HEK293 (cell line): Measurements from ENCODE around the gene BTBD2.

Source experiments
- ZBTB20 ChIP-seq: fragments of 450-650 bp; formaldehyde crosslinking; IDR thresholded peaks from 2 replicates; pipeline ENCODE4 v1.5.1; 2016; ENCODE audit warnings: missing biosample characterization, missing genetic modification characterization
- ZNF133 ChIP-seq: fragments of 450-650 bp; formaldehyde crosslinking; IDR thresholded peaks from 2 replicates; pipeline ENCODE4 v1.5.1; 2016; ENCODE audit warnings: missing biosample characterization, missing genetic modification characterization
- ZNF148 ChIP-seq: fragments of 450-650 bp; formaldehyde crosslinking; IDR thresholded peaks from 2 replicates; pipeline ENCODE4 v1.5.0; 2017; ENCODE audit warnings: missing biosample characterization, missing genetic modification characterization, borderline replicate concordance
- ZNF26 ChIP-seq: fragments of 450-650 bp; formaldehyde crosslinking; IDR thresholded peaks from 2 replicates; pipeline ENCODE4 v1.5.1; 2016; ENCODE audit warnings: missing biosample characterization, missing genetic modification characterization
- ZNF510 ChIP-seq: fragments of 450-650 bp; formaldehyde crosslinking; IDR thresholded peaks from 2 replicates; pipeline ENCODE4 v1.5.1; 2018; ENCODE audit warnings: mild to moderate bottlenecking, missing genetic modification characterization, missing biosample characterization; ENCODE audit not compliant: insufficient replicate concordance
- TF ChIP-seq, protein P1 (sequence below): fragments of 450-650 bp; formaldehyde crosslinking; IDR thresholded peaks from 2 replicates; pipeline ENCODE4 v1.5.1; 2016; ENCODE audit warnings: missing biosample characterization, missing genetic modification characterization

DNA sequence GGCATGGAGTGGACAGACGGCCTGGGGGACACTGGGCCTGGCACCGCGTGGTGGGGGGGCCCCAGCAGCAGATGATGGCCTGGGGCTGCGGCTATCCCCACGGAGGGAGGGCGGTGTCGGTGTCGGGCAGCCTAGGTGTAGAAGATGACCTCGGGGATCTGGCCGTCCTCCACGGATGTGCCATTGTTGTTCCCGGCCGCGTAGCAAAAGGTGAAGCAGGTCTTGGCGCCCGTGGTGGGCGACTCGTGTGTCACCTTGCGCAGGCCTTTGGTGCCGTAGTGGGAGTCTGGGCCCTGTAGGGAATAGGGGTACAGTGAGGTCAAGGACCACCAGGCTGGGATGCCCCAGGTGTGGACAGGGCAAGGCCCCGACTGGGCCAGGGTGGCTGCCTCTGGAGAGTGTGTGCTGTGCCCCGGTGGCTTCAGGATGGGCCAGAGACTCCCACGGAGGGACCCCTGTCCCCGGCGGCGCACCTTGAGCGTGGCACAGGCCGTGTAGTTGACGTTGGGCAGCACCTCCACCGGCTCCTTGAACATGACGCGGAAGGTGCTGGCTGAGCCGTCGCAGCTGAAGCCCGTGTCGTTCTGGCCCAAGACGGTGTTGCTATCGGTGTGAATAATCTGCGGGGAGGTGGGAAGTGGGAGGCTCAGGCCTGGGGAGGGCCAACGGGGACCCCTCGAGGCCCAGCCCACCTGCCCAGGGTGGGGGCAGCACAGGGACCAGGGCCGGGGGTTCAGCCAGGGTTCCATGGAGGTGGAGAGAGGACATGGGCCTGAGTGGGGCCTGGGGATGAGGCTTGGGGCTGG, 29.0 kb downstream of the BTBD2 start:
- TF ChIP-seq, protein P1, sequence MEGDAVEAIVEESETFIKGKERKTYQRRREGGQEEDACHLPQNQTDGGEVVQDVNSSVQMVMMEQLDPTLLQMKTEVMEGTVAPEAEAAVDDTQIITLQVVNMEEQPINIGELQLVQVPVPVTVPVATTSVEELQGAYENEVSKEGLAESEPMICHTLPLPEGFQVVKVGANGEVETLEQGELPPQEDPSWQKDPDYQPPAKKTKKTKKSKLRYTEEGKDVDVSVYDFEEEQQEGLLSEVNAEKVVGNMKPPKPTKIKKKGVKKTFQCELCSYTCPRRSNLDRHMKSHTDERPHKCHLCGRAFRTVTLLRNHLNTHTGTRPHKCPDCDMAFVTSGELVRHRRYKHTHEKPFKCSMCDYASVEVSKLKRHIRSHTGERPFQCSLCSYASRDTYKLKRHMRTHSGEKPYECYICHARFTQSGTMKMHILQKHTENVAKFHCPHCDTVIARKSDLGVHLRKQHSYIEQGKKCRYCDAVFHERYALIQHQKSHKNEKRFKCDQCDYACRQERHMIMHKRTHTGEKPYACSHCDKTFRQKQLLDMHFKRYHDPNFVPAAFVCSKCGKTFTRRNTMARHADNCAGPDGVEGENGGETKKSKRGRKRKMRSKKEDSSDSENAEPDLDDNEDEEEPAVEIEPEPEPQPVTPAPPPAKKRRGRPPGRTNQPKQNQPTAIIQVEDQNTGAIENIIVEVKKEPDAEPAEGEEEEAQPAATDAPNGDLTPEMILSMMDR, result no peak
- TF ChIP-seq ZNF26 (tag by site-specific recombination) (no peak), ZNF133 (tag by site-specific recombination) (no peak), ZNF510 (no peak), ZNF148 (tag by site-specific recombination) (no peak), ZBTB20 (tag by site-specific recombination) (no peak)
